ENCODE data around the gene CLTC.

GRCh38 chr17:59607061-59607460 is 12.6 kb upstream of the CLTC start:
- no peak for TF ChIP-seq EZH2 (IDR thresholded peaks at IDR 0.05; ENCODE audit: borderline replicate concordance, control insufficient read depth, low read depth, low read length)
- TF ChIP-seq, protein P1, sequence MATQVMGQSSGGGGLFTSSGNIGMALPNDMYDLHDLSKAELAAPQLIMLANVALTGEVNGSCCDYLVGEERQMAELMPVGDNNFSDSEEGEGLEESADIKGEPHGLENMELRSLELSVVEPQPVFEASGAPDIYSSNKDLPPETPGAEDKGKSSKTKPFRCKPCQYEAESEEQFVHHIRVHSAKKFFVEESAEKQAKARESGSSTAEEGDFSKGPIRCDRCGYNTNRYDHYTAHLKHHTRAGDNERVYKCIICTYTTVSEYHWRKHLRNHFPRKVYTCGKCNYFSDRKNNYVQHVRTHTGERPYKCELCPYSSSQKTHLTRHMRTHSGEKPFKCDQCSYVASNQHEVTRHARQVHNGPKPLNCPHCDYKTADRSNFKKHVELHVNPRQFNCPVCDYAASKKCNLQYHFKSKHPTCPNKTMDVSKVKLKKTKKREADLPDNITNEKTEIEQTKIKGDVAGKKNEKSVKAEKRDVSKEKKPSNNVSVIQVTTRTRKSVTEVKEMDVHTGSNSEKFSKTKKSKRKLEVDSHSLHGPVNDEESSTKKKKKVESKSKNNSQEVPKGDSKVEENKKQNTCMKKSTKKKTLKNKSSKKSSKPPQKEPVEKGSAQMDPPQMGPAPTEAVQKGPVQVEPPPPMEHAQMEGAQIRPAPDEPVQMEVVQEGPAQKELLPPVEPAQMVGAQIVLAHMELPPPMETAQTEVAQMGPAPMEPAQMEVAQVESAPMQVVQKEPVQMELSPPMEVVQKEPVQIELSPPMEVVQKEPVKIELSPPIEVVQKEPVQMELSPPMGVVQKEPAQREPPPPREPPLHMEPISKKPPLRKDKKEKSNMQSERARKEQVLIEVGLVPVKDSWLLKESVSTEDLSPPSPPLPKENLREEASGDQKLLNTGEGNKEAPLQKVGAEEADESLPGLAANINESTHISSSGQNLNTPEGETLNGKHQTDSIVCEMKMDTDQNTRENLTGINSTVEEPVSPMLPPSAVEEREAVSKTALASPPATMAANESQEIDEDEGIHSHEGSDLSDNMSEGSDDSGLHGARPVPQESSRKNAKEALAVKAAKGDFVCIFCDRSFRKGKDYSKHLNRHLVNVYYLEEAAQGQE (IDR thresholded peaks at IDR 0.05; ENCODE audit: low read depth, low read length), result no peak
- TF ChIP-seq, protein P2, sequence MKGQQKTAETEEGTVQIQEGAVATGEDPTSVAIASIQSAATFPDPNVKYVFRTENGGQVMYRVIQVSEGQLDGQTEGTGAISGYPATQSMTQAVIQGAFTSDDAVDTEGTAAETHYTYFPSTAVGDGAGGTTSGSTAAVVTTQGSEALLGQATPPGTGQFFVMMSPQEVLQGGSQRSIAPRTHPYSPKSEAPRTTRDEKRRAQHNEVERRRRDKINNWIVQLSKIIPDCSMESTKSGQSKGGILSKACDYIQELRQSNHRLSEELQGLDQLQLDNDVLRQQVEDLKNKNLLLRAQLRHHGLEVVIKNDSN (IDR thresholded peaks at IDR 0.05; ENCODE audit: borderline replicate concordance, extremely low read length, insufficient read depth, low read depth, low read length), result no peak
- TF ChIP-seq RBBP5 (conservative IDR thresholded peaks at IDR 0.05), result no peak
- TF ChIP-seq, protein P3, sequence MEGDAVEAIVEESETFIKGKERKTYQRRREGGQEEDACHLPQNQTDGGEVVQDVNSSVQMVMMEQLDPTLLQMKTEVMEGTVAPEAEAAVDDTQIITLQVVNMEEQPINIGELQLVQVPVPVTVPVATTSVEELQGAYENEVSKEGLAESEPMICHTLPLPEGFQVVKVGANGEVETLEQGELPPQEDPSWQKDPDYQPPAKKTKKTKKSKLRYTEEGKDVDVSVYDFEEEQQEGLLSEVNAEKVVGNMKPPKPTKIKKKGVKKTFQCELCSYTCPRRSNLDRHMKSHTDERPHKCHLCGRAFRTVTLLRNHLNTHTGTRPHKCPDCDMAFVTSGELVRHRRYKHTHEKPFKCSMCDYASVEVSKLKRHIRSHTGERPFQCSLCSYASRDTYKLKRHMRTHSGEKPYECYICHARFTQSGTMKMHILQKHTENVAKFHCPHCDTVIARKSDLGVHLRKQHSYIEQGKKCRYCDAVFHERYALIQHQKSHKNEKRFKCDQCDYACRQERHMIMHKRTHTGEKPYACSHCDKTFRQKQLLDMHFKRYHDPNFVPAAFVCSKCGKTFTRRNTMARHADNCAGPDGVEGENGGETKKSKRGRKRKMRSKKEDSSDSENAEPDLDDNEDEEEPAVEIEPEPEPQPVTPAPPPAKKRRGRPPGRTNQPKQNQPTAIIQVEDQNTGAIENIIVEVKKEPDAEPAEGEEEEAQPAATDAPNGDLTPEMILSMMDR (IDR thresholded peaks at IDR 0.05 in 2 of 3, conservative IDR thresholded peaks at IDR 0.05 in 1 of 3; ENCODE audit: control insufficient read depth in 2 of 3, extremely low read depth in 1 of 3, insufficient read depth in 1 of 3, low read depth in 3 of 3, low read length in 3 of 3), result no peak
- TF ChIP-seq HDGF (IDR thresholded peaks at IDR 0.05), result no peak
- TF ChIP-seq SIN3A (IDR thresholded peaks at IDR 0.05; ENCODE audit: low read depth, low read length), result no peak
